GM21390 (cell line): ENCODE data around the gene EXTL1.

Experiments
- ATAC-seq: cut with Tn5 transposase; IDR thresholded peaks from one replicate; pipeline ENCODE4 v1.9.1; 2021; ENCODE audit not compliant: unreplicated experiment

Gene EXTL1

DNA sequence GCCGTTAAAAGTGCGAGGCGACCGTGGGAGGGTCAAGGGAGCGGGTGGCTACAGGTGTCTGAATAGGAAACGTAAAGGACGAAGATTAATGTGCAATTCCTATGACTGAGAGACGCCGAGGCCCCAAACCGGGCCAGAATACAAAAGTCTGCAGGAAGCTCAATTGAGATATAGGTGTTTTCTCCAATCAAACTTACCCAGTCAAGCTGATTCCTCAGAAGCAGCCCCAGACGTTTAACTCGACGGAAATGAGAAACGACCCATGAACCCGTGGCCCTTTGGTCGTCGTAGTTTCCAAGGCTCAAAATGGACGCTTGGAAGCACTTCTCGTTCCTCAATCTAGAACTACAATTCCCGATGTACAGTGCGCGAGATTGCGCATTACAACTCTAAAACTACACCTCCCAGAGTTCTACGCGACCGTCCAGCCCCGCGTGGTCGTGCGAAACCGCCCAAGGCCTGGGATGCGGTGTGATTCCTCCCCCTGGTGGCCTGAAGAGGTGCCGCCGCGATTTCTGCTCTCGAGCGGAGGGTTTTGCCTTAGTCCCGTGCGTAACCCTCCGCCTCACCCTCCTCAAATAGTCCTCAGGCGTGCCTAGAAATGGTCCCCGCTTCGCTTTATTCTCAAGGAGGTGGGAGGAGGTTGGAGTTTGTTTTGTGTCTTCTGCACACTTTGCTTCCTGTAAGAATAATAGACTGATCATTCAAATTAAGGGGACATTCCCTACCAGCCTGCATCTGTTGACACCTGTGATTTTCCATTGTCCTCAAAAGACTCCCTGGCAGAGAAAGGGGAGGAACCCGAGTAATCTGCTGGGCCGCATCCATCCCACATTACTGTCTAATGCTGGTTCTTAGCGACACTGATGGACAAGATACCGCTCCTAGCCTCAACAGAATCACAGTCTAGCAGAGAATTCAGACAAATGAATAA, 23.5 kb upstream of the EXTL1 start, which contains the start of gene PAFAH2:
Gene PAFAH2, minus strand, starts transcription at position 236 of the 934 bp plus-strand sequence. CDS start 7,247 bp downstream, outside the sequence.
- ATAC-seq: peak; percentile 97

DNA sequence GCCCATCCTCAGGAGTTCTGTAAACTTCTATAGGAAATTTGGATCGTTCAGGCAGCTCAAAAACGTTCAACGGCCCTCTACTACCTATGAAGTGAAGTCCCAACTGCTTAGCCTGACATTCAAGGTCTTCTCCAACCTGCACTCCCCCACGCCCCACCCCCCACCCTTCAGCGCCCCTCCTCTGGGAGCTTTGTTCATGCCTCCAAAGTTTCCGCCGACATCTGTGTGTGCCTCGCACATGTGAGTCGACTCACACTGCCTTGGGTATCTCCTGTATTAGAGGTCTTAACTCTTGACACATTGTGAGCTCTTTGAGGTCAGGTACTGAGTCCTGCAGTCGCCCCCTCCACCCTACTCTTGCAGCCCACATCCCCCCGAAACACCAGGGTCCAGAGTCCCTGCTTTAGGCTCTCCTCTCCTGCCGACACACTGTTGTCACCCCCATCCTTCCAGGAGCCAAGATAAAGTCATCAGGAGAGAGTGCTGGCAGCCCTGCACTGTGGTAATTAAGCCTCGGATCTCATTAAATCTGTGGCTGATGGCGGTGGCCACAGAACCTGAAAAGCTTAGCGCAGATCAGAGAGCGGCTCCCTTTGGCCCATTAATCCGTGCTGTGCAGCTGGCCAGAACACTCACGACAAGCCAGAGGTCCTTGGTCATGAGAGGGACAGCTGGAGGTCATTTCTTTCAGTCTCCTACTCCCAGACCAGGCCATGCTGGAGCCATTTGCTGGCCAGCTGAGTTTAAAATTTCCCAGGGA, 22.4 kb upstream of the EXTL1 start:
- no peak for ATAC-seq

DNA sequence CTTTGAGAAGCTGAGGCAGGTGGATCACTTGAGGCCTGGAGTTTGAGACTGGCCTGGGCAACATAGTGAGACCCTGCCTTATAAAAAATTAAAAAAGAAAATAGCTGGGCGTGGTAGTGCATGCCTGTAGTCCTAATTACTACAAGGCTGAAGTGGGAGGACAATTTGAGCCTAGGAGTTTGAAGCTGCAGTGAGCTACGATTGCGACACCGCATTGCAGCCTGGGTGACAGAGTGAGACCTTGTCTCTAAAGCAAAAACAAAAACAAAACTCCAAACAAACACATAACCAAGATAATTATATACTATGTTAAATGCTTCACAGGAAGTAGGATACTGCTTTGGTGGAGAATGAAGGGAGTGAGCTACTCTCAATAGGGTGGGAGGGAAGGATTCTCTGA, 18.3 kb upstream of the EXTL1 start:
- no peak for ATAC-seq

DNA sequence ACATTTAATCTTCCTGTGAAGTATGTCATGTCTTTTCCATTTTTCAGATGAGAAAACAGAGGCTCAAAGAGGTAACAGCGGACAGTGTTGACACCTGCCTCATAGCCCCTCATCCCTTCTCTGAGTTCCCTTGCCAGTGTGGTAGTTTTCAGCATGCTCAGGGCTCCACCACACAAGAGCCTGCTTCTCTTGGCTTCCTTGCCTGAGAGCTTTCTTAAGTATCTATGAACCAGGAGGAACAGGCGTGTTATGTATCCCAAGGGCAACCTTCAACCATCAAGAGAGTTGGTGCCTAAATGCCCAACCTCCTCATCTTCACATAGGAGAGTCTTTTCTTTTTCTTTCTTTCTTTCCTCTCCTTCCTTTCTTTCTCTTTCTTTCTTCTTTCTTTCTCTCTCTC, 17.8 kb upstream of the EXTL1 start:
- ATAC-seq: no peak

DNA sequence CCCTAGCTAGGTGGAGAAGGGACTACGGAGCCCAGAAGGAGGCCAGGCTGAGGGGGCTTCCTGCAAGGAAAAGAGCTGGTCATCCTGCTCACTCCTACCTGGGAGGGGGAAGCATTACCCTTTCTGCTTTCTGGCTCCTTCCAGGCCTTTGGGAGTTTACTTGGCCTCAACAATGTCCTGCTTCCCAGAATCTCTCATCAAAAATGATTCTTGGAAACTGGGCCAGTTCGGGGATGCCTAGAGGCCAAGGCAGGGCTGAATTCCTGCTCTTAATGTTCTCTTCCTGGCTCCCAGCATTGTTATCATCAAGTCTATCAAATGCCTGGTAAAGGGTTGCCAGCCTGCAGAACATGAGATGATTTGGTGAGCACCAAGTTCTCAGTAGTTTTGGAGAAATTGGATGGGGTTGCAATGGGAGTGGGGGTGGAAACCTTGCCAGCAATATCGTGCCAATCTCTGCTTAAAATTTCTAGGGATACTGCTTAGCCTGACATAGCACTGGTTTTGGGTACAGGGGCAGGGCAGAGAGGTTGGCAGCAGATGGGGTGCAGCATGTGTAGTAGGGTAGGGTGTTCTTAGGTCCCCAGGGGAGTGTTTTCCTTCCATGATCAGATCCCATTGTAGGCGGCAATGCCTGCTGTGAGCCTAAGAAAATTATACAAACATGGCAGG, 16.0 kb upstream of the EXTL1 start:
- ATAC-seq: no peak

DNA sequence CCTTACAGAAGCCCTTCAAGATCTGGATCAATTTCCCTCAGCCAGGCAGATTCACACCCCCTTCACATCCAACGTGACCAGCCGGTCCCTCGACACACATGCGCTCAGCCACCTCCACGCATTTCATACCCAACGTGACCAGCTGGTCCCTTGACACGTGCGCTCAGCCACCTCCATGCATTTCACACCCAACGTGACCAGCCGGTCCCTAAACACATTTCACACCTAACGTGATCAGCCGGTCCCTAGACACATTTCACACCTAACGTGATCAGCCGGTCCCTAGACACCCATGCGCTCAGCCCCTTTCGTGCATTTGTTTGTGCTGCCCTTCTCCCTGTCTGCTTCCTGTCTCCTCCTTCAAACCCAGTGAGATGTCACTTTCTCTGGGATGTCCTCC, 14.9 kb upstream of the EXTL1 start:
- ATAC-seq: no peak

DNA sequence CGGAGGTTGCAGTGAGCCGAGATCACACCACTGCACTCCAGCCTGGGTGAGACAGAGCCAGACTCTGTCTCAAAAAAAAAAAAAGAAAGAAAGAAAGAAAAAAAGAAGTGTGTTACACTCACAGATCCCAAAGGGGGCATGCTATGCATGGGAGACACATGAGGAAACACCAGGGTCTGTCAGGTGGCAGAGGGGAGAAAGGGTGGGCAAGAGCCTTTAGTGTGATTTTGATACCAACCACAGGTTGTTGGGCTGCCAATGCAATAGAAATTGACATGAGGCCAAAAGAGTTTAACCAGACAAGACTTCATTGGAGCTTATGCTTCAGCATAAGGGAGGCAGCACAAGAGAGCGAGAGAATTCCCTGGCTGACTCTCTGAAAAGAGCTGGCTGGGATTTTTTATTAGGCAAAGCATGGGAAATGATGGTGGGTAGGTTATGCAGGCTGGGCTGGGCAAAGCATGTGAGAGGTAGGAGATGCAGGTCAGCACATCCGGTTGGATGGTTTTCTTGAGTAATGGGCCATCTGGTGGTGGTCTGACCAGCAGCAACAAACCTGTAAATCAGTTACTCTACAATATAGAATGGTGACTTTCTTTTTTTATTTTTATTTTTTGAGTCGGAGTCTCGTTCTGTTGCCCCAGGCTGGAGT, 11.7 kb upstream of the EXTL1 start:
- ATAC-seq: no peak

DNA sequence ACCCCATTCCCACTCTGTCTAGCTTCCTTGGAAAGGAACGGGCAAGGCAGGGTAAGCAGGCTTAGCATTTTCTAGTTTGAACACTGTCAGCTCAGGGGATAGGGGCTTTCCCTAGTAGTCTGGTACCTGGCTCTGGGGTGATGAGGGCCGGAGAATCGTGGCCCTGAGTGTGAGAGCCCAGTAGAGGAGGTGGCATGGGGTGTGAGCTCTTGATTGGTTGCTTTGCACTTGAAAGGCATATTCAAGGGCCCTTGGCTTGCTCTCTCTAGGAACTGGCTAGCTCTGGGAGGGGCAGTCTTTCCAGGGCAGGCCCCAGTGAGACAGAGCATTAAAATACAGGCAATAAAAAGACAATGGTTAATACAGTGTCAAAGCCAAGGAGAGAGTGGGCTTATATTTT, 10.8 kb upstream of the EXTL1 start:
- ATAC-seq: no peak

DNA sequence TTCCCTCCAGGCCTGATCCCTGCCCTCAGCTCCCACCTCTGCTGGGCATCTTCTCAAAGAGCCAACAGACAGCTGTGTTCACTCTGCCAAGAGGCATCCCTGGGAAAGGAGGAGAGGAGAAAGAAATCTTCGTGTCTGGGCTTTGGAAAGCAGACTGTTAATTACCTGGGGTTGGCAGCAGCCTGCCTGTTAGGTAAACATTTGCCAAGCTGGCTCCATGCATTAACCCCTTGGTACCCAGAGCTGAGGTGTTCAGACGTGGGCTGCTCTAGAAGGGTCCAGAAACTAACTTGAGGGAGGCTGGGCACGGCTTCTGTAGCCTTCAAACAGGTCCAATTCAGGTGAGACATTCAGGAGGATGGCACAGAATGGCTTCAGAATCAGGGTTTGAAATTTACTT, 8.7 kb upstream of the EXTL1 start:
- no peak for ATAC-seq

DNA sequence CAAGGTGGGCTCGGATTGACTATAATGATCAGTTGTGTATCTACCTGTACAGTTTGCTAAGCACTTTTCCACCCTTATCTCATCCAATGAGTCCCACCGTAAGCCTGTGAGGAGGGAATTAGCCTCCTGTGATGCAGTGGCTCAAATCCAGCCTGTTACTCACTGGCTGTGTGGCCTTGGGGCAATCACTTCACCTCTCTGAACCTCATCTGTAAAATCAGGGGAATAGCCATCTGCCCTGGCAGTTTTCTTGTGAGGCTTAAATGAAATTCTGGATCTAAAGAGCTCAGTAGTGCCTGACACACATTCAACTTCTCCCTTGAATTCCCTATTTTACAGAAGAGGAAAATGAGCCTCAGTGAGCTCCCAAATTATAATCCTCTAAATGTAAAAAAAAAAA, 7.4 kb upstream of the EXTL1 start:
- ATAC-seq: no peak

DNA sequence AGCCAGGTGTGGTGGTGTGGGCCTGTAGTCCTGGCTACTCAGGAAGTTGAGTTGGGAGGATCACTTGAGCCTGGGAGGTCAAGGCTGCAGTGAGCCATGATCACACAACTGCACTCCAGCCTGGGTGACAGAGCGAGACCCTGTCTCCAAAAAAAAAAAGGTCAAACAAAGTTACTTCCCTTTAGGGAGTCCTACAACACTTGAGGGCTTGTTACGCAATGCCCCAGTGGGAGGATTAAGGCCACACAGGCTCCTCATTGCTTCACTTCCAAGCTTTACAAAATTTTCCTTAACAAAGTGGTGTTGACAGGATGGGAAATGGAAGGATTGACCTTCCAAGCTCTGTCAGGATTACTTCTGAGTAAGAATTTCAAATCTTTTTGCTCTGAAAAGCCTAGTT, 6.2 kb upstream of the EXTL1 start:
- ATAC-seq: no peak

DNA sequence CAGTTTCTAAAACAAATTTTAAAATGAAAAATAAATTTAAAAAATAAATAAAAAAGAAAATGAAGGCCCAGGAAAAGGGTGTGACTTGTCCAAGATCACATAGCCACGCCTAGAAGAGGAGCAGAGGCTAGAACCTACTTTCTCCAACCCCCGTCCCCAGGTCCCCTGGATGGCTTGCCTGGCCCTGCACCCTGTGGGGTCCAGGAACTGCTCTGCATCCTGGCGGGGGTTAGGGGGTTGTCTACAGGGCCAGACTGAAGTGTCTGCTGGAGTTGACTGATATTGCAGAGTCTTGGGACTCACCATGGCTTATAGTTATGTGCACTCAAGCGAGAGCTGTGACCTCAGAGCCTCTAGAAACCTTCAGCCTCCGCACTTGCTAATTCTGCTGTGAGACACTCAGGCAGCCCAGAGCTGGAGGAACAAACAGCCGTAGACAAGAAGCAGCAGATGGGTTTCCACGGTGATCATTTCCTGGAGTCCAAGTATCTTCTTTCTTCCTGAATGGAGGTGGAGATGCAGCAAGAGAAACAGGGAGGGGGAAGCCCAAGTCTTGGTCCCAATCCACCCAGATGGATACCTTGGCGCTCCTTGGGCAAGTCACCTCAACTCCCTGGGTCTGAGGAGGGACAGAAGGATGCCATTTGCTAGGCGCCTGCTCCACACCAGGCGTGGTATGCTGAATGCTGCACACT, 5.2 kb upstream of the EXTL1 start:
- ATAC-seq: no peak

DNA sequence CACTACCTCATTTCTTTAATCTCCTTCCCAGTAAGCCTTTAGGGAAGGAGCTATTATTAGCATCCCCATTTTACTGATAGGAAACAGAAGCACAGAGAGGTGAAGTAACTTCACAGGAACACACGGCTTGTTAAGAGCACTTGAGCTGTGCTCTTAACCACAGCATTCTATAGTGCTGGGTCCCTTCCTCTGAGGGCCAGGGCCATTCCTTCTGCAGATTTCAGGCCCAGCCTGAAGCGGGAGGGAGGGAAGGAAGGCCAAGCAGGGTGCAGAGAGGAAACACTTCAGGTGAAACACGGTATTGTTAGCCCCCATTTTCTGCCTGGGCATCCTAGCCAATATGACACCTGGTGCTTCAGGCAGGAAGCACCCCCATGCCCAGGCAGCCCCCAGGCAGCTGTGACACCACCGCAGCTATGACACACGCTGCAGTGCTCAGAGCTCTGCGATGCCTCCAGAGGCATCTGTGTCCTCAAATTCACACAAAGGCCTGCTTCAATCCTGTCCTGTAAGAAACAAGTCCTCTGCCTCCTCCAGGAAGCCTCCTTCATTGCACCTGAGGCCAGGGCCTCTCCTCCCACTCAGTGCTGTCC, 4.5 kb upstream of the EXTL1 start:
- no peak for ATAC-seq

DNA sequence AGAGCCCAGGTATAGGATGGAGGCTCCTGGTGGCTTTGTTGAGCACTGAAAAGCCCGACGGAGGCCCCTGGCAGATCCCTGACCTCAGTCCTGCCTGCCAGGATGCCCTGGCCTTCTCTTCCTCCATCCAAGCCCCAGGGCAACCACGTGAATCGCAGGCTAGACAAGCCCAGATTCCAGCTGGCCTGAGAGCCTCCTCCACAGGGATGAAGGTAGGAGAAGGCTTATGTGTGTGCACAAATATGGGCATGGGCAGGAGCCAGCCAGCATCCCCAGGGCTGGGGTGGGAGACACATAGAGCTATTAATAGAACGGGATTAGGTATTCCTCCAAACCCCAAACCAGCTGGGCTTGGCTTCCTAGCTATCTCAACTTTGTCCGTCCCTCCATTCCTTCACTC, 4.0 kb upstream of the EXTL1 start:
- no peak for ATAC-seq

DNA sequence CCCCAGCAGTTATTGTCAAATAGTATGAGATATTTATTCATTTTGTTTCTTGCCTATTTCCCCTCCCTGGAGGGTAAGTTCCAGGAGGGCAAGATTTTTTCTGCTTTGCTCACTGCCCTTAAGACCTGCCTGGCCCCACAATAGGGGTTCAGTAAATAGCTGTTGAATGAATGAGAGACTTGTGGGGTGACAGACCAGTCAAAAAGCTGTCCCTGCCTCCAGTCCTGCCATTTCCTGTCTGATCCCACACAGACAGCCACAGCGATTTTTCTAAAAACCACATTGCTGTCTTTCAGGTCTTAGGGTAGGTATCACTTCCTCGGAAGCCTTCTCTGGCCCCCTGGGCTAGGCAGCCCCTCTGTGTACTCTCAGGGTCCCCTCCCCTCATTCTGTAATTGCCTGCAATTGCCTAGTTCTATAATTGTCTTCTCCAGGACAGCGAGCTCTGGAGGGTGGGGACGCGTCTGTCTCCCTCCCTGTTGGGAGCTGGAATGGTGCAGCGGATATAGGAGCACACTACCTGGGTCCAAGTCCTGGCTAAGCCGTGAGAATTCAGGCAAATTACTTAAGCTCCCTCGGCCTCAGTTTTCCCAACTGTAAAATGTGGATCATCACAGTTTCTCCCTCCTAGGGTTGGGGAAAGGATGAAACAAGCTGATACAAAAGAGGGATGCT, 1.8 kb upstream of the EXTL1 start:
- no peak for ATAC-seq

DNA sequence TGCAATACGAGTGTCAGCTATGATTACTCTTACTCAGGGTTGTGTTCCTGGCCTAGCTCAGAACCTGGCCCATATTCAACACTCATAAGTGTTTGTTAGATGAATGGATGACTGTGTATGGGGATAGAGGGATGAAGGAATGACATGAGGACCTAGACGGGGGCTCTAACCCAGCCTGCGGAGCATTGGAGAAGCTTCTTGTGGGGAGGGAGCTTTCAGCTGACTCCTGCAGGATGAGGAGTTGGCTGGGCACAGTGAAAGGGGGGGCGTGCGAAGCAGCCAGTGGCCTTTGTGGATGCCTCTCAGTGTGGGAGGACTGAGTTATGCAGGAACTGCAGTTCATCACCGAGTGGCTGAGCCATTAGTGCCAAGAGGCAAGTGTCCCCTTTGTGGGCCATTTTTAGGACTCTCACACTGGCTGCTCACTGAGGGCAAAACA, 1.2 kb upstream of the EXTL1 start:
- ATAC-seq: no peak

DNA sequence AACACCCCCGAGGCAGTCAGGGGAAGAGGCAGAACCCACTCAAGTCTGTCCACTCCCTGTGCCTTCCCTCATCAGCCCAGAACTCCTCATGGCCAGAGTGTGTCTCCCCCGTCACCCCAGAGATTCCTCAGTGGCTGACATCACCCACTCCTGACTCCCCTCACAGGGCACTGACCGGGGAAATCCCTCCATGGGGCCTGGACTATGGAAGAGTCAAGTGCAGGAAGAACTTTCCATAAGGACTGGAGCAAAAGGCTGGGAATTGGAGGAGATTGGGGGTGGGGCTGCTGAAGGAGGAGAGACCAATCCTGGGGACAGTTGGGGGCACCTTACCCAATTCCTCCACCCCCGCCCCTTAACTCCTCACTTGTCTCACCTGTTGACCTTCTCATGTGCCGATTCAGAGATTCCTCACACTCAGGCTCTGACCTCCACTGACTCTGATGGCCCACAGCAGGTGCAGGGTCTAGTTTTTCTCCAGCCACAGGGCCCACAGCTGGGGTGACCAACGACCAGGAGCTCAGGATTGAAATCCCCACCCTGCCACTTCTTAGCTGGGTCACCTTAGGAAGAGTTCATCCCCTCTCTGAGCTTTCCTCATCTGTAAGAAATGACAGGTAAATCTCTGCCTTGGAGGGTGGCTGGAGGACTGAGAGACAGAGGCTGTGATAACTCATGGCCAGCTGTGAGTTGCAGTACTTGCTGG, 481 bp upstream of the EXTL1 start:
- ATAC-seq: no peak

DNA sequence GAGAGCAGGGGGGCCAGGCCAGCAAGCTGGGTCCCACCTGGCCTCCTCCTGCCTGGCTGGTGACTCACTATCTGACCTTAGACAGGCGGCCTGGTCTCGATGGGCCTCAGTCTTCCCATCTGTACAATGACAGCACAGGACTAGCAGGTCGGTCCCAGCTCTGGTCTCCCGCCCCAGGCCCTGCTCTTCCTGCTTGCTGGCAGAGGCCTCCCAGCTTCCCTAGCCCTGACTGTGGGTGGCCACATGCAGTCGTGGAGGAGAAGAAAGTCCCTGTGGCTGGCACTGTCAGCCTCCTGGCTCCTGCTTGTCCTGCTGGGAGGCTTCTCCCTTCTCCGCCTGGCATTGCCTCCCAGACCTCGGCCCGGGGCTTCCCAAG, 817 bp downstream of the EXTL1 start:
- ATAC-seq: no peak

DNA sequence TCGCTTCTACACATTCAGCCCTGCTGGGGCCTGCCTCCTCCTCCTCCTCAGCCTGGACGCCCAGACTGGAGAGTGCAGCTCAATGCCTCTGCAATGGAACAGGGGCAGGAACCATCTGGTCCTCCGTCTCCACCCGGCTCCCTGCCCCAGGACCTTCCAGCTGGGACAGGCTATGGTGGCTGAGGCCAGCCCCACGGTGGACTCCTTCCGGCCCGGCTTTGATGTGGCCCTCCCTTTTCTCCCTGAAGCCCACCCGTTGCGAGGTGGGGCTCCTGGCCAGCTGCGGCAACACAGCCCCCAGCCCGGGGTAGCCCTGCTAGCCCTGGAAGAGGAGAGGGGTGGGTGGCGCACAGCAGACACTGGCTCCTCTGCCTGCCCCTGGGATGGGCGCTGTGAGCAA, 1.4 kb downstream of the EXTL1 start:
- ATAC-seq: no peak
